ENCODE measurements around the gene PTPRU.

Gene PTPRU

DNA sequence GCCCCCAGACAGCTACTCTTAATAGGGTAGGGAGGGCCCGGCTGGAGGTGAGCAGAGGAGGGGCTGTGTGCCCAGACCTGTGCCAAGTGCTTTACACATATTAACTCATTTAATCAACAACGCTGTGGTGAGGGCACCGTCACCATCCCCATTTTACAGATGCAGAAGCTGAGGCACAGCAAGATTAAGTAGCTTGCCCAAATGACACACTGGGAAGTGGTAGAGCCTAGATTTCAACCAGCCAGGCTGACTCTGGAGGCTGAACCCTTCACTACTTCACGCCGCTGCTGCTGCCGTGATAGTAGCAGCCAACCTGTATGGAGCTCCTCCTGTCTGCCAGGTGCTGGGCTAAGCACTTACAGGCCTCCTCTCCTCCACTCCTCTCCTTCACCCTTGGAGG is 127.2 kb downstream of the PTPRU start:
- TF ChIP-seq GATA2 (IDR thresholded peaks at IDR 0.05; ENCODE audit: low read depth, low read length) (no peak), GATA3 (IDR thresholded peaks at IDR 0.05; ENCODE audit: low read depth, low read length) (no peak)

GRCh38 chr1:29364101-29364678 is 127.9 kb downstream of the PTPRU start:
- TF ChIP-seq GATA2 (IDR thresholded peaks at IDR 0.05; ENCODE audit: low read depth, low read length) (no peak), GATA3 (IDR thresholded peaks at IDR 0.05; ENCODE audit: low read depth, low read length) (no peak)

DNA sequence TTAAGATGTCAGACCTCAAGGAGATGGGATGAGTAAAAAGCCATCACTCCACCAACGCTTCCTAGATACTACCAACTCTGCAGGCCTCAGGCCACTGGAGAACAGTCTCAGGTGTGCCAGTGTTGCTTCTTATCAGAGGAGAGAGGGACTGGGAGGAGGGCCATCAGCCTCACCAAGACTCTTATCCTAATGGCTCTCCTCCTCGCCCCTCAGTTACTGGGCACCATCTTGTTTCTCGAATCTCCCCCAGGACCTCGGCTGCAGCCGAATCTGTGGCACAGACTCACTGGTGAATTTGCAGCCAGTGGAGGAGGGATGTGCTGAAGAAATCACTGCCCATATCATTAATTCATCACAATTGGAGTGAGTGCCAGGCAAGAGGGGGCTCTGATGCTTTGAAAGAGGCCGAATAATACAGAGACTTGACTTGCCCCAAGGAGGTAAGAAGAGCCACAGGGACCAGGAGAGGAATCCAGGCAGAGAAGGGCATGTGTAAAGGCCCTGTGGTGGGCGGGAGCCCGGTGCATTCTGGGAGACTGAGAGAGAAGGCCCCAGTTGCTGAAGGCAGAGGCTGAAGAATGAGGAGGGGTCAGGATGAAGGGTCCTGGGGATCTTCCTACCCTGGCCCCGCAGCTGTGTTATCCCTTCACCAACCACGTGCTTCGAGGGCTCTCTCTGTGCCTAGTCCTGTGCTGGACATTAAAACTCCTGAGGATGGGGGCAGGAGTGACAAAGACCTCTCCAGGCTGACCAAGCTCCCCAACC is 129.8 kb downstream of the PTPRU start:
- TF ChIP-seq GATA2 (IDR thresholded peaks at IDR 0.05; ENCODE audit: low read depth, low read length) (no peak), GATA3 (IDR thresholded peaks at IDR 0.05; ENCODE audit: low read depth, low read length) (no peak)

GRCh38 chr1:29368936-29369932 is 132.9 kb downstream of the PTPRU start:
- TF ChIP-seq GATA2 (IDR thresholded peaks at IDR 0.05; ENCODE audit: low read depth, low read length) (no peak), GATA3 (IDR thresholded peaks at IDR 0.05; ENCODE audit: low read depth, low read length) (no peak)

DNA sequence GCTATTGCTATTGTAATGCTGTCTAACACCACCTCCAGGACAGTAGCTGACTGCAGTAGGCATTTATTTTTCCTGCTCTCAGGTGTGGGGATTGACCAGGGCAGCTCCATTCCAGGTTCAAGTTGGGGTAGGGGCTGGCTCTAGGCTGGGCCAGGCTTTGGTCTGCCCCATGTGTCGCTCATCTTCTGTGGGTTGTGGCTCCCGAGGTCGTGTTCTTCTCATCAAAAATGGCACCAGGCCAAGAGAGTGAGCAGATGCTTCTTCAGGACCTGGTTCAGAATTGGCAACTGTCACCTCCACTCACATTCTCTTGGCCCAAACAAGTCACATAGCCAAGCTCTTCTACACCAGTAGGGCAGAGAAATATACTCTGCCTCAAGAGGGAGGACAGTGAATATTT is 133.7 kb downstream of the PTPRU start:
- TF ChIP-seq GATA3 (IDR thresholded peaks at IDR 0.05; ENCODE audit: low read depth, low read length) (no peak), GATA2 (IDR thresholded peaks at IDR 0.05; ENCODE audit: low read depth, low read length) (no peak)

DNA sequence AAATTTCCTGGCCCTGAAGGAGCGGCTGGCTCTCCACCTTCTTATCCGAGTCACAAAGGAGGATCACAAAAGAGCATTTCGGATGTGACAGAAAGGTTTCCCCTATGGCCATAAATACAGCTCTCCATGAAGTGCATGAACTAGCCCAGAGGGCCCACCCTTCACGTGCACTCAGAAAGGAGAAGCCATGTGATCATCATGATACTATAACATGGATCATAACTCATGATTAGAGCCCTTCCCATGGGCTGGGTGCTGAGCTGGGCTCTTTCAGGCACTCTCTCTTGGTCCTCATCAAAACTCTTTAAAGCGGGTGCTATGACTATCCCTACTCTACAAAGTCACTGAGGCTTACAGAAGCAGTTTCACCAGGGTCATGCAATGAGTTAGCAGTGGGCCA is 135.0 kb downstream of the PTPRU start:
- TF ChIP-seq GATA2 (IDR thresholded peaks at IDR 0.05; ENCODE audit: low read depth, low read length) (no peak), GATA3 (IDR thresholded peaks at IDR 0.05; ENCODE audit: low read depth, low read length) (no peak)

DNA sequence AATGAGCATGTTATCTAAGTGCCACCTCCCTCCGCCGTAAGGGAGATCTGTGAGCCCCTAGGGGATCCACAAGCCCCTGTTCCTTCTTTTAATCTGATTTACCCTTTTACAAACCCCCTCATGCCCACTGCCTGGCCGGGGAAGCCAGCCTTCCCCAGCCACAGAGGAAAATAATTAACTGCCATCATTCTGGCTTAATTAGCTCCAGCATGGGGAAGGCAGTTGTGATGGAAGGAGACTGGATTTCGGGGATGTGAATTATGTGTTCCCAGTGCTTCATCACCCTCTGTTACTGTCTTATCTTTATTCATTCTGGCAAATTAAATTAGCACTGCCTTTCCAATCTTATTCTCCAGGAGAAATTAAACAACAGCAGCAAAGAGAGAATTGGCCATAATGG is 135.8 kb downstream of the PTPRU start:
- TF ChIP-seq GATA3 (IDR thresholded peaks at IDR 0.05; ENCODE audit: low read depth, low read length) (peak; percentile 85), GATA2 (IDR thresholded peaks at IDR 0.05; ENCODE audit: low read depth, low read length) (peak; percentile 92)
